Activated effector memory CD4-positive, alpha-beta T cell treated with Interleukin-2 at 50 U/mL for 16 hours (primary cell): Measurements from ENCODE around the gene CEP128.
"Not testable (repeated sequence)": the region's sequence is repeated elsewhere in the genome, so short reads cannot be mapped to it uniquely, and the experiment has no call there.

Experiments used
- DNase-seq: peaks from one replicate; pipeline ENCODE4 v3.0.0-alpha.2; 2020

Gene CEP128

DNA sequence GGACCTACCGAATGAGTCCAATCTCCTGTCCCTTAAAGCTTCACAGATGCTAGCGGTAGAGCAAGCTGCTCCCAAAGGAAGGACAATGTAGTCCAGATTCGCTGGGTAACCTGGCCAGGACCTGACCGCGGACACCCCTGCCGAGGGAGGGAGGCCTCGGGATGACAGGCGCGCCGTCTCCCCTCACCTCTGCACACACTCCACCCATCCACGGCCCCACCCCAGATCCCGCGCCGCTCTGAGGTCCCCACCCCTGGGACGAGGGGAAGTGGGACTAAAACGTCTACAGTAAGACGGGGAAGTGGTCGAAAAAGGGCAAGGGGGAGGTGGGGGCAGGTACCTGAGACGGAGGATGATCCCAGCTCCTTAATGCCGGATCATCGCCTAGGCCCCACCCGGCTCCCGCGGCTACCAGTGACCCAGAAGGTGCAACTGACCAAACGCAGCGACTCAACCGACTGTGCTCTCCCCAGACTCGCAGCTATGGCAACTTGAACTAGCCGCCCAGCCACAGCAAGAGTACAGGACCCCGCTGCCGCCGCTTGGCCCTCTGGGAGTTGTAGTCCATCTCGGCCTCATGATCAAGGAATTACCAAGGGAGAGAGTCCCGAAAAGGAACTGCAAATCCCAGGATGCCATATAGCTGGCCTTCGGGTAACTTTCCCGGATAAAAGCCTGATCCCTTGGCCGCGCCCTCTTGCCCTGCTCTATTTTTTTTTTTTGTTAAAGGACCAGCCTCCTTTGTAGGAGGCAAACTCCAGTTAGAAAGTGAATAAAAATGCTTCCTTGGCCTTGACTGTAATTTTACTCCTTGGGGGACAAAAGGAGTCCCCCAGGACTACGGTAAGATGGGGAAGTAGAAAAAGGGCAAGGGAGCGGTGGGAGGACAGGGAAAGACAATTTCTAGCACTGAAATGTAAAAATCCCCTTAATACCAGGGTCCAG is at the start of gene CEP128:
Gene CEP128, minus strand, starts transcription at position 498 of the 945 bp plus-strand sequence.
- peak; percentile 81 for DNase-seq

GRCh38 chr14:80988735-80989429 is 47.3 kb upstream of the CEP128 start:
- no peak for DNase-seq

DNA sequence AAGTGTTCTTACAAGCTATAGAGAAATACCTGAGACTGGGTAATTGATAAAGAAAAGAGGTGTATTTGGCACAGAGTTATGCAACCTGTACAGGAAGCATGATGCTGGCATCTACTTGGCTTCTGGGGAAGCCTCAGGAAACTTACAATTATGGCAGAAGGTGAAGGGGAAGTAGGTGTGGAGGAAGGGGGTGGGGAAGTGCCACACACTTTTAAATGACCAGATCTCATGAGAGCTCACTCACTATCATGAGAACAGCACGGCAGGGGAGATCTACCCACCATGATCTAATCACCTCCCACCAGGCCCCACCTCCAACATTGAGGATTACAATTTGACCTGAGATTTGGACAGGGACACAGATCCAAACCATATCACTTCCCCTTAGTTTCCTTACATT is 46.7 kb upstream of the CEP128 start:
- DNase-seq: no peak

- peak; percentile 47 for DNase-seq
Measured at GRCh38 chr14:80987235-80988032, 45.9 kb upstream of the CEP128 start.

DNA sequence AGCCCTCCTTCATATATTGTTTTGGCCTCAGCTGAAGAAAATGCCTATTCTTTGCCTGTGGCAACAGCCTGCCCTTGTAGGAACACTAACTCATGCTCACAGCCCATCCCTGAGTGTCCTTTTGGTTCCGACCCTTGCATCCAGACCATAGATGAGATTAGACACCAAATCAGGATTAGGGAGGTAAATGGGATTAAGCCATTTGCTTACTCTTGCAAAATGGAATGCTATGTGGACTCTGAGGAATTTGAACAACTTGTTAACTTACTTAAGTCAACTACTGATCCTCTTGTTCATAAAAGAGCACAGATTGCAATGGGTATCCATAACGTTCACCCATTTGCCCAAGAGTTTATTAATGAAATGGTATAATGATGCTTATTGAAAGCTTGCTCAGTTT is 41.2 kb upstream of the CEP128 start:
- DNase-seq: no peak

GRCh38 chr14:80981673-80982072 is 40.1 kb upstream of the CEP128 start:
- DNase-seq: no peak

DNA sequence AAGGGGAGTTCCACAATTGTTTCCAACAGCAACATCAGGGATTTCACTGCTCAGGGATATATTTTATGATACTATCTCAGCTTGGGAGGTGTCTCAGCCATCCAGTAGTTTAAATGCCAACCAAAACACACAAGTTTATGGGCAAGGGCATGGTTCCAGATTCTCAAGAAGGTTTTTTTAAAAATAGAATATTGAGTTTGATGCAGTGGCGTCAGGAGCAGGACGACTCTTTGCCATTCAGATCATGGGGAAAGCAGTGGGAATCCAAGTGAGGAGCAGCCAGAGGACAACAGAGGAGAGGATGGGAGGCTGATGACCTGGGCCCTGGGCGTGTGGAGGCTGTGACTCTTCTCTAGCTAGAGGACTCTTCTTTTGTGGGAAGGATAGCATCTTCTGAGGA is 39.6 kb upstream of the CEP128 start:
- DNase-seq: no peak

- no peak for DNase-seq
Measured at GRCh38 chr14:80979951-80980350, 38.4 kb upstream of the CEP128 start.

- peak; percentile 19 for DNase-seq
Measured at GRCh38 chr14:80978403-80978802, 36.9 kb upstream of the CEP128 start.

- DNase-seq: no peak
Measured at GRCh38 chr14:80977221-80977620, 35.7 kb upstream of the CEP128 start.

DNA sequence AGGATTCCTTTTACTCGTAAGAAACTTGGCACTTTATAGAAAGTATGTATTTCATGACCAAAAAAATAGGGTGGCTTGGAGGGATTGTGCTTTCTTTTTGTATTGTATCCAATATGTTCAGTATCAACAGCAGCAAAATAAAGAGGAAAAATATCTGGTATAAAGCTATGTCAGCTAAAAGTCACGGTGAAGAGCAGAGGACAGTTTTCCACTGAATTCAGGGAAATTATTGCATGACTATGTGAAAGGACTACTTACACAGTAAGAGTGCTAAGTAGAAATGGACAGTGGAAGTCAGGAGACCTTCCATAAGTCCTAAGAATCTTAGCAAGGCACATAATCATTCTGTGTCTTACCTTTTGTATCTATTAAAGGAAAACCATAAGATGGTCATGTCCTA is 33.1 kb upstream of the CEP128 start:
- DNase-seq: no peak

DNA sequence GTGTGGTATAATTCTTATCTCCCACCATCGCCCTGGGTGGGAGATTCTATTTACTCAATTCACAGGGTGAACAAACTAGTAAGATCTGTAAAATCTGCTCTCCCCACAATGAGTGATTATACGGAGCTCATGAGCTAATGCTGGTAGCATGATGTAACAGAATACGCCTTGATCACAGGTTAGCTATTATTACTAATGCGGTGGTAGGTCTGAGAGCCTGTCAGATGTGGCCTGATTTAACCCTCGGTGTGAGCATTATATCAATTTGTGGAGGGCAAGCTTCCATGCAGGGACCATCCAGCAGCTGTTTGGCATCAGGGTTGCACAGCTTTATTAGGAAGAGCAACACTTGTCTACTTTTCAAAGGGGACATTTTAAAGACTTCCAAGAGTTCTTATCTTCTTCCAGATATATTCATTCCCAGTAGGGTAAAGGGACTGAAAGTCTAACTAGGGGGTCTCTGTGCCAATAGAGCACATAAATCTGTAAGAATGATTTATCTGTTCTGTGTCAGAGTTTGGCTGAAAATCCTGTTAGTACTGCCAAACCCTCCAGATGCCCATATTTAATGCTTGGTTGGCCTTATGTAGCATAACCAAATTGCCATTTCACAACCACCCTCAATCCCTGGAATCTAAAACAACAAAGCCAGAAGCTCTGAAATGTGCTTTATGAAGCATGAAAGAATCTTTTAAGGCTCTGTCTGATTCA is 32.5 kb upstream of the CEP128 start:
- no peak for DNase-seq

DNA sequence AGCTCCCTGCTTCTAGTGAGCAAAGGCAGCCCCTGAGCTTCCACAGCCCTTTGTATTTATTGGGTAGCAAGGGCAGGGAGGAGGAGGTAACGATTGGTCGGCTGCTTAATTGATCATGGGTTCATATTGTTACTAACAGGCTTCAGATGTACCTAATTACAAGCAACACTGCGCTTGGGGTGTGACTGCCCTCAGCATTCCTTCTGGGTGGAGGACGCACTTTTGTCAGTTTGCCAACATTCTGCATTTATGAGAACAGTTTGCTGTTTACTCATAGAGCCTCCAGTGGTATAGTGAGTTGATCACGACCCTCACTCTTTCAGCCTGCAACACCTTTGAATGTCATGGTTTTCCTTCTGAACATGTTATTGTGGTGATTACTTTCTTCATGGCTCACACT is 23.5 kb upstream of the CEP128 start:
- no peak for DNase-seq

DNA sequence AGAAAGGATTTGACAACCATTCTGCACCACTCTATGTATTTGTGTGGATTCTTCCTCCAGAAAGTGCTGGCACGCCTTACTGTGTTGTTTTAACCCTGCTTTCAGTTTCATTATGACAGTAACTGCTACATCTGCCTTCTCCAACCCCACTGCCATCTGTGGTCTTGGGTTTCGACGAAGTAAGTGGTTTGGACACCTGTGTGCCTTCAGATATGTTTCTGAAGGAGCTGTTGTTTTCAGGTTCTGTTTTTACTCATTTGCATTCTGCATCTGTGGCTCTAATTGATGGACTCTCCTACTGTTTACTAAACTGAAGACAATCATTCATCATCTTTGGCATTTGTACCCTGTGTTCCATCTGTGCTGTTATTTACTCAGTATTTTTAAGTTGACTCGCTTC is 18.0 kb upstream of the CEP128 start:
- DNase-seq: peak; percentile 44

GRCh38 chr14:80958939-80959338 is 17.4 kb upstream of the CEP128 start:
- no peak for DNase-seq

GRCh38 chr14:80958226-80958625 is 16.7 kb upstream of the CEP128 start:
- no peak for DNase-seq

DNA sequence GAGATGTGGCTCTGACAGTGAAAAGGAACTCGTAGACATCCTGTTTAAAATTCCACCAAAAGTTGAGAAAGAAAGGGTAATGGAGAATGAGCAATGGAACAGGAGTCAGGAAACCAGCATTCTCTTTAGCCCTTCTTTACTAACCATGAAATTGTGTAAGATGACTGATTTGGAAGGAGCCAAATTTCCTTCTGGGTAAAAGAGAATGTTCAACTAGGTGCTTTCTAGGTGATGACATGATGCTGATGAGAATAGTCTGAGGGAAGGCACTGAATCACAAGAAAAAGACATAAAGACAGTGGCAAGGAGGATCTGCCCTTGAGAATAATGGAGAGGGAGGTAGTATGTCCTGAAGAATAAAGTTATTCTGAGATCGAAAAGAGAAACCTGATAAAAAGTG is 16.1 kb upstream of the CEP128 start:
- no peak for DNase-seq

DNA sequence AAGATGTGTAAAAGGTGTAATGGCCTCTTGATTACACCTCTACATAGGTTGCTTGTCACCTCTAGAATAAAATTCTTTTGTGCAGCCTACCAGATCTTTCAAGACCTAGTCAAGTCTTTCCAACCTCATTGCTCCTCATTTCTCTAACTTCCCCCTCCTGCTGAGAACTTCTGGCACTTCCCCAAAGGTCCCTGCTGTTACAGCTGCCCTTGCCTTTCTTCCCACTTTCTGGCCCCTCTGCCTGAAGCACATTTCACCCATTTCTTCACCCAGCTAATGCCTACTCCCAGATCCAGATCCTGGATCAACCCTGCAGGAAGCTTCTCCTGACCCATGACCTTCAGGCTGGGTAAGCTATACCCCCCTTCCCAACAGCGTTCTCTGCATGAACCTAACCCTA is 15.4 kb upstream of the CEP128 start:
- no peak for DNase-seq

GRCh38 chr14:80956102-80956501 is 14.6 kb upstream of the CEP128 start:
- DNase-seq: no peak

- no peak for DNase-seq
Measured at GRCh38 chr14:80955416-80955941, 13.9 kb upstream of the CEP128 start, which contains the start of gene TSHR. Gene TSHR (plus strand): TSS chr14:80955621. CDS start chr14:80955681, 60 bp downstream.

DNA sequence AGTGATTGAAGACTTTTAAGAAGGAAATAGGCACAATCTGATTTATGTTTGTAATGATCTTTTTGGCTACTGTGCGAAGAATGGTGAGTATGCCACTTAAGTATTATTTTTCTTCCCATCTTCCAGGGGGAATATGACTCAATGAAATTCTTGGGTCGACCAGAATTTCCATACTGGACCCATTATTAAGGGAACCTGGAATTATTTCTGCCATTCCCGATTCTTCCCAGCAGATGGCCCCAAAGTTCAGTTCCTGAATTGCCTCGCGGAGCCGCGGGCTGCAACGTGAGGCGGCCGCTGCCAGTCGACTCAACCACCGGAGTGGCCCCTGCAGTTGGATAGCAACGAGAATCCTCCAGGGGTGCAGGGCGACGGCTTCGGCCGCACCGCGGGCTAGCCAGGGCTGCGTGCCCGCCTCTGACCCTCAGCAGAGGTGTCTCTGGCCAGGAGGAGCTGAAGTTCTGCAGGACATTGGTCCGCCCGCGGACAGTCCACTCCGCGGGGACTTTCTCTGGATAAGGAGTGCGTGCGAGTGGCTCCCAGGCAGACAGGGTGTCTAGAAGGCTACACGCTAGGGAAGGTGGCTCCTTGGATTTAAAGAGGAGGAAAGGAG is 13.3 kb upstream of the CEP128 start:
- peak; percentile 61 for DNase-seq

DNA sequence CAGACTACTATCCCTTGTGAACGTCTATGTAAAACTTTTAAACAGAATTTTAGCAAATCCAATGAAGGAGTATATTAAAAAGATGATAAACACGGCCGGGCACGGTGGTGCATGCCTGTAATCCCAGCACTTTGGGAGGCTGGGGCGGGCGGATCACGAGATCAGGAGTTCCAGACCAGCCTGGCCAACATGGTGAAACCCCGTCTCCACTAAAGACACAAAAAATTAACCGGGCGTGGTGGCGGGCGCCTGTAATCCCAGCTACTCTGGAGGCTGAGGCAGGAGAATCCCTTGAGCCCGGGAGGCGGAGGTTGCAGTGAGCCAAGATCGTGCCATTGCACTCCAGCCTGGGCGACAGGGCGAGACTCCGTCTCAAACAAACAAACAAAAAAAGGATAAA is 11.7 kb upstream of the CEP128 start:
- DNase-seq: not testable (repeated sequence)
